Stimulated activated CD8-positive, alpha-beta memory T cell treated with anti-CD3 and anti-CD28 coated beads, Interleukin-4, amount 100 ng/mL, for 48 hours (primary cell): ENCODE data around the gene C17orf50.

ENCODE experiments used
- DNase-seq: peaks from one replicate; pipeline ENCODE4 v3.0.0-alpha.2; 2020

Gene C17orf50

GRCh38 chr17:35757243-35757642, 3.4 kb upstream of the C17orf50 start:
- no peak for DNase-seq

GRCh38 chr17:35761601-35762000, 914 bp downstream of the C17orf50 start:
- DNase-seq: no peak

GRCh38 chr17:35763767-35764122, 3.1 kb downstream of the C17orf50 start:
- DNase-seq: no peak

GRCh38 chr17:35764123-35764991, 3.7 kb downstream of the C17orf50 start:
- peak; percentile 93 for DNase-seq

- no peak for DNase-seq
Measured at GRCh38 chr17:35765086-35765710, 4.5 kb downstream of the C17orf50 start.

- no peak for DNase-seq
Measured at GRCh38 chr17:35765756-35766488, 5.2 kb downstream of the C17orf50 start.

- DNase-seq: no peak
Measured at GRCh38 chr17:35766489-35766877, 5.8 kb downstream of the C17orf50 start.

GRCh38 chr17:35766903-35767510, 6.3 kb downstream of the C17orf50 start:
- no peak for DNase-seq

GRCh38 chr17:35768797-35769196, 8.1 kb downstream of the C17orf50 start:
- DNase-seq: no peak

- no peak for DNase-seq
Measured at GRCh38 chr17:35769895-35770486, 9.3 kb downstream of the C17orf50 start.

GRCh38 chr17:35773129-35773528, 12.4 kb downstream of the C17orf50 start:
- DNase-seq: no peak

GRCh38 chr17:35773679-35774425, 13.2 kb downstream of the C17orf50 start:
- no peak for DNase-seq

- DNase-seq: no peak
Measured at GRCh38 chr17:35774499-35774898, 13.8 kb downstream of the C17orf50 start.

- DNase-seq: no peak
Measured at GRCh38 chr17:35775039-35775438, 14.4 kb downstream of the C17orf50 start.

- no peak for DNase-seq
Measured at GRCh38 chr17:35775583-35775982, 14.9 kb downstream of the C17orf50 start.

- DNase-seq: no peak
Measured at GRCh38 chr17:35778641-35779196, 18.0 kb downstream of the C17orf50 start.

- no peak for DNase-seq
Measured at GRCh38 chr17:35780950-35781349, 20.3 kb downstream of the C17orf50 start.

- DNase-seq: no peak
Measured at GRCh38 chr17:35784895-35785294, 24.2 kb downstream of the C17orf50 start.

GRCh38 chr17:35786941-35787432, 26.3 kb downstream of the C17orf50 start:
- DNase-seq: no peak

GRCh38 chr17:35788477-35789368, 28.0 kb downstream of the C17orf50 start:
- DNase-seq: no peak

- no peak for DNase-seq
Measured at GRCh38 chr17:35790841-35791240, 30.2 kb downstream of the C17orf50 start.
